Epithelial cell of esophagus (primary cell): ENCODE data around the gene CDC42EP4.

Experiments used
- DNase-seq: peaks from one replicate; pipeline ENCODE4 v3.0.0; 2010; ENCODE audit warnings: low read depth
- H3K4me3 ChIP-seq: 2 replicates; pipeline ENCODE4 v1.5.1; 2011; ENCODE audit warnings: mild to moderate bottlenecking, low read length, control low read depth
- TF ChIP-seq, protein P1 (sequence below): IDR thresholded peaks from 2 replicates; pipeline ENCODE4 v1.5.1; 2011; ENCODE audit warnings: low read depth, mild to moderate bottlenecking, low read length, control low read depth, inconsistent platforms; ENCODE audit not compliant: insufficient read depth; ENCODE audit errors: missing control alignments

CDC42EP4 gene

DNA sequence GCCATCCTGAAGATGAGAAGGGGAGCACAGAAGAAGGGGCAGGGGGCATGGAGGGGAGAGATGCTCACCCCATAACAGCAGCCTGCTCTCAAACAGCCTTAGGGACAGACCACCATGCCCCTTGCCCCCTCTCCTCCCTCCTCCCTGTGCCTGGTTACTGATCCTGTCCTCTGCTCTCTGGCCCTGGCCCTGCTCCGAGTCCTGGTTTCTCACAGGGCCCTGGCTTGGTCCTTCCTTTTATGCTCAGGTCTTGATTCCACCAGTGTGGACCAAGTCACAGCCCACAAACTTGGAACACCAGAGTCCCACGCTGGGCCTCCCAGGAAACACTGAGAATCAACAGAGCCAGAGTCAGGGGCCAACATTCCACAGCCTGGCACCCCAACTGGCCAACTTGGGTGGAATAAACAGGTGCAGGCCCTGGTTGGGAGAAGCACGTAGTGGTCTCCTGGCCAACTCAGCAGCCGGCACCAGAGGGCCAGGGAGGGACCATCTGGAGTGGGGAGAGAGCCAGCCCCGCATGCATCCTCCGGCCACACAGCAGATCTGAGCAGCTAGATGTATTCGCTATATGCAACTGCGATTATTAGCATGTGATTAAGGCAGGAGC lies 44.9 kb upstream of the CDC42EP4 start:
- TF ChIP-seq, protein P1, sequence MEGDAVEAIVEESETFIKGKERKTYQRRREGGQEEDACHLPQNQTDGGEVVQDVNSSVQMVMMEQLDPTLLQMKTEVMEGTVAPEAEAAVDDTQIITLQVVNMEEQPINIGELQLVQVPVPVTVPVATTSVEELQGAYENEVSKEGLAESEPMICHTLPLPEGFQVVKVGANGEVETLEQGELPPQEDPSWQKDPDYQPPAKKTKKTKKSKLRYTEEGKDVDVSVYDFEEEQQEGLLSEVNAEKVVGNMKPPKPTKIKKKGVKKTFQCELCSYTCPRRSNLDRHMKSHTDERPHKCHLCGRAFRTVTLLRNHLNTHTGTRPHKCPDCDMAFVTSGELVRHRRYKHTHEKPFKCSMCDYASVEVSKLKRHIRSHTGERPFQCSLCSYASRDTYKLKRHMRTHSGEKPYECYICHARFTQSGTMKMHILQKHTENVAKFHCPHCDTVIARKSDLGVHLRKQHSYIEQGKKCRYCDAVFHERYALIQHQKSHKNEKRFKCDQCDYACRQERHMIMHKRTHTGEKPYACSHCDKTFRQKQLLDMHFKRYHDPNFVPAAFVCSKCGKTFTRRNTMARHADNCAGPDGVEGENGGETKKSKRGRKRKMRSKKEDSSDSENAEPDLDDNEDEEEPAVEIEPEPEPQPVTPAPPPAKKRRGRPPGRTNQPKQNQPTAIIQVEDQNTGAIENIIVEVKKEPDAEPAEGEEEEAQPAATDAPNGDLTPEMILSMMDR = no peak
- DNase-seq = no peak
- H3K4me3 ChIP-seq = no peak overlapping the region

DNA sequence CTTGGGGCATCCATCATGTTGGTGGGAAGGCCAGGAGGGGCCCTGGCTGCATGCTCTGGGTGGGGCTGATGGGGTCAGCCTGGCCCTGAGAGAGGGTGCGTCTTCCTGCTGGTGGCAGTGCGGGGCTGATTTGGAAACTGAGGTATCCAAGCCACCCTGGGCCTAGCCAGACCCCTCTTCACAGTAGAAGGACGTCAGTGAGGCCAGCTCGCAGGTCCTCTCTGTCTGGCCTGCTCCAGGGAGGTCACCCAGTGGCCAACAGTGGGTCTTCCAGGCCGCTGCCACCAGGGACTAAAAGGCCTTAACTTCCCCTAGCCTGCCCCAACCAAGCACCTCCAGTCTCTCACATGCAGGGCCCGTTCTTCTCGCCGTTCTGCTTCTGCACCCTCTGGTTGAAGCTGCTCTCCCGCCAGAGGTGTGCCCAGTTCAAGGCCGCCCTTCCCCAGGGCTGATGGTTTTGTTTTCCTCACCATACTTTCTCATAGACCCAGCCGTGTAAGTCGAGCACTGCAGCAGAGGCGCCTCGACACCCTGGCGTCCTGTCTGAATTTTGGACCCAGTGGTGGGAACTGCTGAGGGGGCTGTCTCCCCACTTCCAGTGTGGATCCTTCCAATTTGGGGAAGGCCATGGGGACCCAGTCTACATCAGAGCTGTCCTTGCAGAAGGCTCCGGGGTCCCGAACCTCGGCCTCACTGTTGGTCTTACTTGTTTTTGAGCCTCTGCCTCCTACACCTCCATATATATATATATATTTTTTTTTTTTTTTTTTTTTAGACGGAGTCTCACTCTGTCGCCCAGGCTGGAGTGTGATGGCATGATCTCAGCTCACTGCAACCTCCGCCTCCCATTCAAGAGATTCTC lies 42.9 kb upstream of the CDC42EP4 start:
- H3K4me3 ChIP-seq = no peak overlapping the region
- no peak for DNase-seq
- TF ChIP-seq, protein P1 = no peak

DNA sequence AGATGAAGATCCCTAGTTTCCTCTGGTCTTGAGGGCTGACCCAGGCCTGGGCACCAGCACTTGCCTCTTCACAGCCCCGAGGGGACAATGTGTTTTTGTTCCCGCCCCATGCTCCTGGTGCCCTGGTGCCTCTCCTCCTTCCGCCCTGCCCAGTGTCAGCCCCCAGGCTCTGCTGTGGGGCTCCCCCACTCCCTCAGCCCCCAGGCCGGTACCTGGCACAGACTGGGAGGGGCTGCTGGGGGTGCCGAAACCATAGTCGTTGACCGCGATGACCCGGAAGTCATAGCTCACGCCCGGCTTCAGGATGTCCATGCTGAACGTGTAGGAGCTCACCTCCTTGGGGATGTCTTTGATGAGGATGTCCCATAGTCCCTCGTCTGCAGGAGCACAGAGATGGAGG lies 40.5 kb upstream of the CDC42EP4 start:
- TF ChIP-seq, protein P1 = no peak
- no peak for DNase-seq

DNA sequence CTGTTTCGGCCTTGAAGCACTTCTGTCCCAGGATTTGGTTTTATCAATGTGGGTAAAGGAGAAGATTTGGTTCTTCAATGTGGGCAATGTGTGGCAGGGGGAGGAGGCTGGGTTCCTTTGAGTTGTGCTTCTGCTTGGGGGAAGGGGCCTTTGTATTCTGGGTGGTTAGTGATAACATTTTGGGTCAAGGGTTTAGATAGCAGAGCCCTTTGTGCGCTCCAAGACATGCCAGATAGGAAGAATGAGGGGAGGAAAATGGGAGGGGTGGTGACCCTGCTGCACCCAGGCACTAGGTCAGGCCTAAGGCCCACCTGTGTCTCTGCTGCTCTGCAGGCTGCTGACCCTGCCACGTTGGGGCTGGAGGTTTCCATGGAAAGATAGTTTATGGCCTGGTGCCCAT lies 40.0 kb upstream of the CDC42EP4 start:
- no peak for DNase-seq
- TF ChIP-seq, protein P1 = no peak
- no peak overlapping the region for H3K4me3 ChIP-seq

More for the DNA sequence above, 40.5 kb upstream of the CDC42EP4 start:
- H3K4me3 ChIP-seq = no peak overlapping the region

DNA sequence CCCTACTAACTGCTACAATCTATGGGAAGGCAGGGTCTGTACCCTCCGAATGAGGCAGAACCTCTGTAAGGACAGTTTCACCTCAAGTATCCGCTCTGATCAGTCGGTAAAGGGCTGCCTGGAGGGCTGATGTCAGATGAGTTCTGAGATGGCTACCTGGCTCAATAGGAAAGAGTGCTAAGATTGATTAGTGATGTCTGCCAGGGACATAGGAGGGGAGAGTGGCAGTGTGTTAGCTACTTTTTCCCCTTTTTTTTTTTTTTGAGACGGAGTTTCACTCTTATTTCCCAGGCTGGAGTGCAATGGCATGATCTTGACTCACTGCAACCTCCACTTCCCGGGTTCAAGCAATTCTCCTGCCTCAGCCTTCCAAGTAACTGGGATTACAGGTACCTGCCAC lies 39.1 kb upstream of the CDC42EP4 start:
- H3K4me3 ChIP-seq = no peak overlapping the region
- TF ChIP-seq, protein P1 = no peak
- DNase-seq = no peak

DNA sequence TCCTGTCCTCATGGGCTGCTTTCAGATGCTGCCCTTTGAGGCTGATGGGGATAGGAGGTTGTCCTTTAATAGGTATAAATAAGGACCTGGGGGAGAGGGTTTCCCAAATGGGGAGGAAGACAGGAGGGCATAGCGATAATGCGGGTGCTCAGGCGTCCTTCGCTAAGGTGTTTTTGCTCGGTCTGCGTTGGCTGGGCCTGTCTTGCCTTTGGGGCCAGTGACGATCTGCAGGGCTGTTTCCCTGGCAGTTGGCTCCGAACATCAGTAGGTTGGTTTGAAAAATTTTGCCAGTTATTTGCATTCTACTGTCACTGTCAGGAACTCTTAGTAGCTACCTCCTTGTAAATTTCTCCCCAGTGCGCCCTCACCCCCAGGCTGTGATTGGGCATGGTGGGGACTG lies 37.8 kb upstream of the CDC42EP4 start:
- TF ChIP-seq, protein P1 = no peak
- H3K4me3 ChIP-seq = no peak overlapping the region
- no peak for DNase-seq
